B cell (primary cell): Measurements from ENCODE around the gene DGKZ. TPM values are rescaled to one million over a fixed set of nuclear protein-coding genes. Genes with fewer than 3 reads are reported as not detected.

Experiments used
- ATAC-seq: fragments of 200-7000 bp; cut with Tn5 transposase; one replicate; pipeline ENCODE4 v1.10.0; 2021; ENCODE audit warnings: low read depth, mild to moderate bottlenecking, moderate number of reproducible peaks, moderate library complexity
- CTCF ChIA-PET: fragments of 350-600 bp; sonication (Branson Sonifier 250); formaldehyde crosslinking; loops from one replicate; lab custom pipeline; 2021; ENCODE audit warnings: antibody characterized with exemption, inconsistent platforms; lab: Charles Lee
- POLR2A ChIA-PET: fragments of 350-600 bp; sonication (Branson Sonifier 250); formaldehyde crosslinking; loops from one replicate; lab custom pipeline; 2021; ENCODE audit warnings: antibody characterized with exemption; lab: Charles Lee
- DNase-seq: peaks from one replicate; pipeline ENCODE4 v3.0.0; 2013
- H2AFZ ChIP-seq: 2 replicates; pipeline ENCODE4 v1.6.1; 2012; ENCODE audit warnings: mild to moderate bottlenecking, low read depth, low read length; ENCODE audit not compliant: insufficient read depth, poor library complexity, severe bottlenecking
- H3K27ac ChIP-seq, 2 donors: 1 replicate in 1 of 2; 2 replicates in 1 of 2; pipeline ENCODE4 v1.5.1; 2012 to 2013; ENCODE audit warnings: low read length in 2 of 2, mild to moderate bottlenecking in 2 of 2, moderate library complexity in 1 of 2
- H3K27me3 ChIP-seq, 4 experiments: fragments of 200-600 bp in 1 of 4; sonication (generic) in 1 of 4; replicated peaks in 1 of 4; 1 replicate in 2 of 4; 2 replicates in 2 of 4; pipeline versions ENCODE4 v1.6.1 to v1.7.0; 2013 to 2016; ENCODE audit warnings: low read length in 3 of 4, mild to moderate bottlenecking in 2 of 4, mixed read lengths in 1 of 4, moderate library complexity in 1 of 4; ENCODE audit not compliant: insufficient read depth in 4 of 4, control insufficient read depth in 3 of 4; ENCODE audit errors: control extremely low read depth in 1 of 4
- H3K36me3 ChIP-seq, 2 experiments: replicated peaks in 1 of 2; 1 replicate in 1 of 2; 2 replicates in 1 of 2; pipeline versions ENCODE4 v1.6.1 to v1.7.1; 2013; ENCODE audit warnings: low read length in 1 of 2; ENCODE audit not compliant: insufficient read depth in 2 of 2, control insufficient read depth in 1 of 2; ENCODE audit errors: control extremely low read depth in 1 of 2, extremely low read depth in 1 of 2
- H3K4me1 ChIP-seq, 2 donors: fragments of 200-600 bp in 1 of 2; sonication (generic) in 1 of 2; 1 replicate in 1 of 2; 2 replicates in 1 of 2; pipeline versions ENCODE4 v1.5.1 to v1.6.1; 2013 to 2017; ENCODE audit warnings: low read length in 2 of 2; ENCODE audit not compliant: control insufficient read depth in 2 of 2, insufficient read depth in 2 of 2
- H3K4me2 ChIP-seq: replicated peaks from 2 replicates; pipeline ENCODE3; 2012; ENCODE audit warnings: mild to moderate bottlenecking, low read depth, low read length; ENCODE audit not compliant: poor library complexity, severe bottlenecking
- H3K4me3 ChIP-seq, 5 experiments: fragments of 200-600 bp in 1 of 5; sonication (generic) in 1 of 5; 1 replicate in 3 of 5; 2 replicates in 2 of 5; pipeline versions ENCODE4 v1.5.1 to v1.7.0; 2011 to 2016; ENCODE audit warnings: low read length in 4 of 5, mild to moderate bottlenecking in 4 of 5, low read depth in 2 of 5, control low read depth in 1 of 5, moderate library complexity in 1 of 5; ENCODE audit not compliant: insufficient read depth in 1 of 5; ENCODE audit errors: control extremely low read depth in 1 of 5, extremely low read depth in 1 of 5
- H3K79me2 ChIP-seq: fragments of 200-600 bp; sonication (generic); one replicate; pipeline ENCODE4 v1.6.0; 2016; ENCODE audit warnings: low read length; ENCODE audit not compliant: control insufficient read depth, insufficient read depth
- H3K9ac ChIP-seq: fragments of 200-600 bp; sonication (generic); 2 replicates; pipeline ENCODE4 v1.6.1; 2017; ENCODE audit warnings: mild to moderate bottlenecking, low read length, moderate library complexity
- H3K9me3 ChIP-seq, 3 donors: one replicate each; pipeline versions ENCODE4 v1.6.1 to v1.7.1; 2013; ENCODE audit warnings: low read length in 2 of 3; ENCODE audit not compliant: control insufficient read depth in 2 of 3, insufficient read depth in 1 of 3; ENCODE audit errors: control extremely low read depth in 1 of 3
- H4K20me1 ChIP-seq: 2 replicates; pipeline ENCODE4 v1.6.0; 2012; ENCODE audit warnings: mild to moderate bottlenecking, low read length; ENCODE audit not compliant: insufficient read depth, control insufficient read depth, poor library complexity, severe bottlenecking
- H3K27ac Mint-ChIP-seq: one replicate; pipeline ENCODE4 v1.8.0; 2021; ENCODE audit warnings: mixed read lengths
- H3K27me3 Mint-ChIP-seq: one replicate; pipeline ENCODE4 v1.8.0; 2021; ENCODE audit warnings: mixed read lengths
- H3K4me1 Mint-ChIP-seq: one replicate; pipeline ENCODE4 v1.8.0; 2021; ENCODE audit warnings: mixed read lengths
- H3K4me3 Mint-ChIP-seq: one replicate; pipeline ENCODE4 v1.8.0; 2021; ENCODE audit warnings: mixed read lengths
- H3K9me3 Mint-ChIP-seq: one replicate; pipeline ENCODE4 v1.8.0; 2022; ENCODE audit warnings: mixed read lengths; ENCODE audit not compliant: insufficient read depth
- EZH2 ChIP-seq: IDR thresholded peaks from 2 replicates; pipeline ENCODE4 v1.6.1; 2012; ENCODE audit warnings: borderline replicate concordance, low read depth, mild to moderate bottlenecking, moderate library complexity, low read length; ENCODE audit not compliant: insufficient read depth, poor library complexity, severe bottlenecking
- WGBS: methylation state at CpG from one replicate; pipeline ENCODE4 v1.1.5; 2013; ENCODE audit warnings: missing lambda C conversion rate; ENCODE audit not compliant: insufficient coverage; 5-methylcytosine and 5-hydroxymethylcytosine counted together
- intact Hi-C: fragments of 100-400 bp; cut with micrococcal nuclease; formaldehyde crosslinking; loops from one replicate; pipeline ENCODE4 v1.10.0; 2022
- polyA minus RNA-seq: library from RNA; depleted of rRNA, polyadenylated mRNA; stranded (reverse); fragments of >200 nt; gene quantifications from 2 replicates; pipeline ENCODE4 v1.2.3, GENCODE V29; 2012
- polyA plus RNA-seq: library from polyadenylated mRNA; depleted of rRNA; stranded (reverse); fragments of >200 nt; gene quantifications from 2 replicates; pipeline ENCODE4 v1.2.3, GENCODE V29; 2012
- total RNA-seq, 2 donors: library from RNA; stranded (reverse); fragments of 120-200 nt in 1 of 2; gene quantifications; 1 replicate in 1 of 2; 2 replicates in 1 of 2; pipeline versions ENCODE4 v1.2.3 to v1.2.4, GENCODE V29; 2013 to 2022
- TF ChIP-seq, protein P1 (sequence below): fragments of 200-600 bp; IDR thresholded peaks from one replicate; pipeline ENCODE4 v1.8.0; 2022; ENCODE audit warnings: antibody characterized with exemption, mild to moderate bottlenecking

Gene DGKZ, protein sequence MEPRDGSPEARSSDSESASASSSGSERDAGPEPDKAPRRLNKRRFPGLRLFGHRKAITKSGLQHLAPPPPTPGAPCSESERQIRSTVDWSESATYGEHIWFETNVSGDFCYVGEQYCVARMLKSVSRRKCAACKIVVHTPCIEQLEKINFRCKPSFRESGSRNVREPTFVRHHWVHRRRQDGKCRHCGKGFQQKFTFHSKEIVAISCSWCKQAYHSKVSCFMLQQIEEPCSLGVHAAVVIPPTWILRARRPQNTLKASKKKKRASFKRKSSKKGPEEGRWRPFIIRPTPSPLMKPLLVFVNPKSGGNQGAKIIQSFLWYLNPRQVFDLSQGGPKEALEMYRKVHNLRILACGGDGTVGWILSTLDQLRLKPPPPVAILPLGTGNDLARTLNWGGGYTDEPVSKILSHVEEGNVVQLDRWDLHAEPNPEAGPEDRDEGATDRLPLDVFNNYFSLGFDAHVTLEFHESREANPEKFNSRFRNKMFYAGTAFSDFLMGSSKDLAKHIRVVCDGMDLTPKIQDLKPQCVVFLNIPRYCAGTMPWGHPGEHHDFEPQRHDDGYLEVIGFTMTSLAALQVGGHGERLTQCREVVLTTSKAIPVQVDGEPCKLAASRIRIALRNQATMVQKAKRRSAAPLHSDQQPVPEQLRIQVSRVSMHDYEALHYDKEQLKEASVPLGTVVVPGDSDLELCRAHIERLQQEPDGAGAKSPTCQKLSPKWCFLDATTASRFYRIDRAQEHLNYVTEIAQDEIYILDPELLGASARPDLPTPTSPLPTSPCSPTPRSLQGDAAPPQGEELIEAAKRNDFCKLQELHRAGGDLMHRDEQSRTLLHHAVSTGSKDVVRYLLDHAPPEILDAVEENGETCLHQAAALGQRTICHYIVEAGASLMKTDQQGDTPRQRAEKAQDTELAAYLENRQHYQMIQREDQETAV
- total RNA-seq, result 56.6 and 60.9 TPM in 2 replicates
- total RNA-seq (2013), result 23.8 TPM
- 79.5 and 84.5 TPM in 2 replicates for polyA plus RNA-seq
- polyA minus RNA-seq, result 61.3 and 106 TPM in 2 replicates

DNA sequence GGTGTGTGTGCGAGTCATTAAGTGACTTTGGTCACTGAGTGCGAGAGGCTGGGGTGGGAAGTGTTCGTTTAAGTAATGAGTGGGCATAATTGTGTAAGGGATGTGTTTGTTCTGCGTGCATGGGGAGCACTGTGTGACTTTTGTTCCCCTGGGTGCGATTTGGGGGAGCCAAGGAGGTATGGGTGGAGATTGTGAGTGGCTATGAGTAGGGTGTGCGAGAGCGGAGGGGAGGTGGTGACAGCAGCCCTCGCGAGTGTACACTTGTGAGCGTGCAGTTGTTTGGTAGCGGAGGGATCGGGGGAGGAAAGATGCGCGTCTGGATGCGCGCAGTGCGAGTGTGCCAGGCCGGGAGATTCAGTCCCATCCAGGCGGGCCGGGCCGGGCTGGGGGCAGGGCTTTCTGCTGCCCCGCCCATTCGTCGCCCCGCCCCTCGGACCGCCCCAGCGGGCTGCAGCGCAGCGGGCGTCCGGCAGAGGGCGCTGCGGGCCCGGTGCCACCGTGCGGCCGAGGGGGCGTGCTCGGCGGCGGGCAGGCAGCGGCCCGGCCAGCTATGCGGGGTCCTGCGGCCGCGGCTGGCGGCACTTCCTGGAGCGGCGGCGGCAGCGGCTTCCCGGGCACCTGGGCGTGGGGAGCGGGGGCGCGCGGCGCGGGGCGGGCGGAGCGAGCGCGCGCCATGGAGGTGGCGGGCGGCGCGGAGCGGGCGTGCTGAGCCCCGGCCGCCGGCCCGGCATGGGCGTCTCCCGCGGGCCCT lies at the start of gene DGKZ:
Gene DGKZ (plus strand): TSS at position 578 of the 751 bp plus-strand sequence. CDS start 197 bp downstream, outside the sequence.
- no peaks in the 10 kb centered on the region for H3K9me3 Mint-ChIP-seq
- TF ChIP-seq EZH2, result no peak
- TF ChIP-seq, protein P1, sequence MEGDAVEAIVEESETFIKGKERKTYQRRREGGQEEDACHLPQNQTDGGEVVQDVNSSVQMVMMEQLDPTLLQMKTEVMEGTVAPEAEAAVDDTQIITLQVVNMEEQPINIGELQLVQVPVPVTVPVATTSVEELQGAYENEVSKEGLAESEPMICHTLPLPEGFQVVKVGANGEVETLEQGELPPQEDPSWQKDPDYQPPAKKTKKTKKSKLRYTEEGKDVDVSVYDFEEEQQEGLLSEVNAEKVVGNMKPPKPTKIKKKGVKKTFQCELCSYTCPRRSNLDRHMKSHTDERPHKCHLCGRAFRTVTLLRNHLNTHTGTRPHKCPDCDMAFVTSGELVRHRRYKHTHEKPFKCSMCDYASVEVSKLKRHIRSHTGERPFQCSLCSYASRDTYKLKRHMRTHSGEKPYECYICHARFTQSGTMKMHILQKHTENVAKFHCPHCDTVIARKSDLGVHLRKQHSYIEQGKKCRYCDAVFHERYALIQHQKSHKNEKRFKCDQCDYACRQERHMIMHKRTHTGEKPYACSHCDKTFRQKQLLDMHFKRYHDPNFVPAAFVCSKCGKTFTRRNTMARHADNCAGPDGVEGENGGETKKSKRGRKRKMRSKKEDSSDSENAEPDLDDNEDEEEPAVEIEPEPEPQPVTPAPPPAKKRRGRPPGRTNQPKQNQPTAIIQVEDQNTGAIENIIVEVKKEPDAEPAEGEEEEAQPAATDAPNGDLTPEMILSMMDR, result peak; percentile 73
- peak within 1 kb of the TSS; percentile 83 for H3K27ac Mint-ChIP-seq
- peak; percentile 94 for ATAC-seq
- H4K20me1 ChIP-seq, result peaks cover 36% of the 10 kb centered on the region
- H3K4me1 Mint-ChIP-seq, result peaks cover 53% of the 10 kb centered on the region
- H2AFZ ChIP-seq, result peak within 1 kb of the TSS; percentile 82
- peaks cover 55% of the 10 kb centered on the region for H3K79me2 ChIP-seq
- H3K4me1 ChIP-seq, result peaks cover 38 to 46% of the 10 kb centered on the region in 2 donors
- H3K27ac ChIP-seq, result peak within 1 kb of the TSS in 1 of 2 donors; percentile 64
- CTCF ChIA-PET, result interaction anchor here (0.6 to 2.4 kb wide), 5 partner anchors 13 to 104 kb away, joined by 3 to 10 read pairs (median 5); no protein-coding TSS in a partner anchor
- intact Hi-C loops, result loop anchor here (1.0 to 5.0 kb wide), 6 partner anchors 20 to 542 kb away; partner anchors contain the start of genes ATG13, HARBI1, MDK and PEX16
- no peaks in the 10 kb centered on the region for H3K9me3 ChIP-seq
- H3K36me3 ChIP-seq, result no peaks in the 10 kb centered on the region
- POLR2A ChIA-PET, result no interaction called here
- WGBS, result 5% methylated on average over 80 of the region's 80 CpGs
- no peaks in the 10 kb centered on the region for H3K27me3 Mint-ChIP-seq
- peak; percentile 96 for DNase-seq
- peak within 1 kb of the TSS; percentile 82 for H3K9ac ChIP-seq
- peak within 1 kb of the TSS; percentile 58 to 88 (median 78) for H3K4me3 ChIP-seq
- peaks cover 0 to 5% (median 0%) of the 10 kb centered on the region in 4 experiments for H3K27me3 ChIP-seq
- peak within 1 kb of the TSS; percentile 91 for H3K4me3 Mint-ChIP-seq
- H3K4me2 ChIP-seq, result peak within 1 kb of the TSS; percentile 97
